NCI-H1105 (cell line): ENCODE results near the gene PRDM12.

Experiments used
- DNase-seq: peaks from one replicate; lab custom pipeline; 2025; lab: John Stamatoyannopoulos, UW

The PRDM12 gene

GRCh38 chr9:130689937-130690700 is 25.7 kb downstream of the PRDM12 start:
- peak; percentile 73 for DNase-seq

GRCh38 chr9:130692321-130692720 is 27.9 kb downstream of the PRDM12 start:
- no peak for DNase-seq

GRCh38 chr9:130693101-130693425 is 28.7 kb downstream of the PRDM12 start:
- no peak for DNase-seq

GRCh38 chr9:130693426-130694191 is 29.2 kb downstream of the PRDM12 start, which contains the start of gene EXOSC2:
Gene EXOSC2, plus strand, starts transcription at chr9:130693780. Its CDS starts 12 bp downstream, at chr9:130693792.
- DNase-seq, result peak; percentile 92

GRCh38 chr9:130694205-130694604 is 29.8 kb downstream of the PRDM12 start:
- no peak for DNase-seq

GRCh38 chr9:130696139-130696650 is 31.8 kb downstream of the PRDM12 start:
- no peak for DNase-seq

GRCh38 chr9:130696996-130697395 is 32.6 kb downstream of the PRDM12 start:
- DNase-seq, result no peak

- no peak for DNase-seq
These were observed 34.1 kb downstream of the PRDM12 start for GRCh38 chr9:130698514-130698913.

GRCh38 chr9:130699047-130699446 is 34.7 kb downstream of the PRDM12 start:
- DNase-seq, result no peak

- peak; percentile 38 for DNase-seq
These were observed 36.9 kb downstream of the PRDM12 start for GRCh38 chr9:130701059-130702022.

- DNase-seq, result no peak
These were observed 39.1 kb downstream of the PRDM12 start for GRCh38 chr9:130703501-130703900.

- DNase-seq, result peak; percentile 38
These were observed 43.0 kb downstream of the PRDM12 start for GRCh38 chr9:130707225-130707976.

GRCh38 chr9:130710822-130711352 is 46.5 kb downstream of the PRDM12 start:
- DNase-seq, result no peak

GRCh38 chr9:130711469-130711868 is 47.1 kb downstream of the PRDM12 start:
- DNase-seq, result no peak

- DNase-seq, result peak; percentile 91
These were observed 48.3 kb downstream of the PRDM12 start for GRCh38 chr9:130712564-130713285.

- DNase-seq, result no peak
These were observed 49.0 kb downstream of the PRDM12 start for GRCh38 chr9:130713286-130713960.

- DNase-seq, result no peak
These were observed 50.3 kb downstream of the PRDM12 start for GRCh38 chr9:130714586-130715110.

GRCh38 chr9:130715270-130715669 is 50.9 kb downstream of the PRDM12 start:
- DNase-seq, result no peak

- DNase-seq, result no peak
These were observed 54.2 kb downstream of the PRDM12 start for GRCh38 chr9:130718562-130718961.
